Fibroblast of lung (primary cell): ENCODE measurements around the gene ISY1. TPM values are rescaled to one million over a fixed set of nuclear protein-coding genes. Genes with fewer than 3 reads are reported as not detected.
"Not testable (repeated sequence)": the region's sequence is repeated elsewhere in the genome, so short reads cannot be mapped to it uniquely, and the experiment has no call there.

ENCODE experiments used
- DNase-seq, 2 donors: peaks; one replicate each; pipeline versions ENCODE4 v3.0.0 to v3.0.0-alpha.2; 2010; ENCODE audit warnings: low read depth in 2 of 2
- H2AFZ ChIP-seq: 2 replicates; pipeline ENCODE4 v1.5.1; 2012; ENCODE audit warnings: low read length, control low read depth, inconsistent platforms
- H3K27ac ChIP-seq: 2 replicates; pipeline ENCODE4 v1.5.1; 2011; ENCODE audit warnings: low read length, control low read depth; ENCODE audit not compliant: insufficient read depth
- H3K27me3 ChIP-seq: 2 replicates; pipeline ENCODE4 v1.5.1; 2011; ENCODE audit warnings: mild to moderate bottlenecking, low read length; ENCODE audit not compliant: control insufficient read depth, insufficient read depth
- H3K36me3 ChIP-seq: 2 replicates; pipeline ENCODE4 v1.5.1; 2011; ENCODE audit warnings: low read length; ENCODE audit not compliant: control insufficient read depth, insufficient read depth
- H3K4me1 ChIP-seq: 2 replicates; pipeline ENCODE4 v1.5.1; 2011; ENCODE audit warnings: low read length; ENCODE audit not compliant: control insufficient read depth, insufficient read depth; ENCODE audit errors: extremely low read depth
- H3K4me2 ChIP-seq: 2 replicates; pipeline ENCODE4 v1.5.1; 2011; ENCODE audit warnings: low read length, control low read depth; ENCODE audit not compliant: insufficient read depth; ENCODE audit errors: extremely low read depth
- H3K4me3 ChIP-seq, 4 experiments: fragments of 200-600 bp in 1 of 4; sonication (generic) in 1 of 4; replicated peaks in 1 of 4; 2 replicates each; pipeline ENCODE4 v1.5.1; 2011 to 2016; ENCODE audit warnings: low read length in 4 of 4, low read depth in 3 of 4, mild to moderate bottlenecking in 3 of 4, control low read depth in 2 of 4, inconsistent platforms in 1 of 4, mixed read lengths in 1 of 4; ENCODE audit not compliant: insufficient read depth in 1 of 4; ENCODE audit errors: control extremely low read depth in 1 of 4
- H3K79me2 ChIP-seq: 2 replicates; pipeline ENCODE4 v1.5.1; 2012; ENCODE audit warnings: mild to moderate bottlenecking, low read length, inconsistent platforms; ENCODE audit not compliant: control insufficient read depth, insufficient read depth
- H3K9ac ChIP-seq: 2 replicates; pipeline ENCODE4 v1.5.1; 2011; ENCODE audit warnings: mild to moderate bottlenecking, low read length, control low read depth; ENCODE audit not compliant: insufficient read depth
- H3K9me3 ChIP-seq: 2 replicates; pipeline ENCODE4 v1.5.1; 2012; ENCODE audit warnings: low read depth, low read length; ENCODE audit not compliant: control insufficient read depth, insufficient read depth
- H4K20me1 ChIP-seq: 2 replicates; pipeline ENCODE4 v1.5.1; 2011; ENCODE audit warnings: low read length; ENCODE audit not compliant: control insufficient read depth, insufficient read depth; ENCODE audit errors: extremely low read depth
- EZH2 ChIP-seq: IDR thresholded peaks from 2 replicates; pipeline ENCODE4 v1.5.1; 2012; ENCODE audit warnings: low read length, control low read depth, mild to moderate bottlenecking; ENCODE audit errors: missing control alignments
- polyA plus RNA-seq, 2 donors: library from polyadenylated mRNA; depleted of rRNA in 1 of 2; stranded (reverse) in 1 of 2; unstranded in 1 of 2; fragments of >200 nt; gene quantifications; 2 replicates each; pipeline ENCODE4 v1.2.1, GENCODE V29; 2011 to 2012; ENCODE audit warnings: missing spikeins in 1 of 2
- total RNA-seq: library from RNA; depleted of rRNA; stranded (reverse); fragments of >200 nt; gene quantifications from 2 replicates; pipeline ENCODE4 v1.2.1, GENCODE V29; 2014
- TF ChIP-seq, protein P1 (sequence below), 2 donors: IDR thresholded peaks in 1 of 2; conservative IDR thresholded peaks in 1 of 2; 1 replicate in 1 of 2; 2 replicates in 1 of 2; pipeline ENCODE4 v1.5.1; 2011 to 2012; ENCODE audit warnings: low read length in 2 of 2, control low read depth in 1 of 2, inconsistent platforms in 1 of 2, low read depth in 1 of 2, mild to moderate bottlenecking in 1 of 2

The ISY1 gene
- total and polyA plus RNA-seq, 2 donors (not counting 1 experiment from before 2014, with no cell fraction given): 34.8 to 39.6 TPM

DNA sequence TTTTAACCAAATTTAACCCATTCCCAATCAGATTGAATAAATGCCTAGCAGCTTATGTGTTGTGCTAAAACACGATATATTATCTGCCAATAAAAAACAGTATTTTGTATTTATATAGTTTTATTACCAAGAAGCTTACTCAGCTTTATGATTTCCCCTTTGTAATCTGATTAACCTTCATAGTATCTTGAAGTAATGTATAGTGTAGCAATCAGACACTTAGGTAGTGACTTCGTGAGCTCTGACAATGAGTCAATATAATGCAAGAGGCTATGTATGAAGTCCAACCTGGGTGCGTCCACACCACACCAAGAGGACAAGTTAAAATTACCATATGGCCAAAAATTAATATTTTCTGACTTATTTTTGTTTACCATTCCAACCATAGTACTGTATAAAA lies 24.9 kb upstream of the ISY1 start:
- H3K9ac ChIP-seq: no peak overlapping the region
- DNase-seq: no peak
- H3K4me1 ChIP-seq: peaks cover 3% of the 10 kb centered on the region
- no peaks in the 10 kb centered on the region for H3K36me3 ChIP-seq
- H3K9me3 ChIP-seq: no peaks in the 10 kb centered on the region
- H2AFZ ChIP-seq: no peak overlapping the region
- no peak overlapping the region for H3K4me2 ChIP-seq
- H3K79me2 ChIP-seq: peaks cover 39% of the 10 kb centered on the region
- H3K4me3 ChIP-seq: no peak overlapping the region
- no peaks in the 10 kb centered on the region for H3K27me3 ChIP-seq
- H3K27ac ChIP-seq: no peak overlapping the region
- TF ChIP-seq EZH2: no peak
- TF ChIP-seq, protein P1, sequence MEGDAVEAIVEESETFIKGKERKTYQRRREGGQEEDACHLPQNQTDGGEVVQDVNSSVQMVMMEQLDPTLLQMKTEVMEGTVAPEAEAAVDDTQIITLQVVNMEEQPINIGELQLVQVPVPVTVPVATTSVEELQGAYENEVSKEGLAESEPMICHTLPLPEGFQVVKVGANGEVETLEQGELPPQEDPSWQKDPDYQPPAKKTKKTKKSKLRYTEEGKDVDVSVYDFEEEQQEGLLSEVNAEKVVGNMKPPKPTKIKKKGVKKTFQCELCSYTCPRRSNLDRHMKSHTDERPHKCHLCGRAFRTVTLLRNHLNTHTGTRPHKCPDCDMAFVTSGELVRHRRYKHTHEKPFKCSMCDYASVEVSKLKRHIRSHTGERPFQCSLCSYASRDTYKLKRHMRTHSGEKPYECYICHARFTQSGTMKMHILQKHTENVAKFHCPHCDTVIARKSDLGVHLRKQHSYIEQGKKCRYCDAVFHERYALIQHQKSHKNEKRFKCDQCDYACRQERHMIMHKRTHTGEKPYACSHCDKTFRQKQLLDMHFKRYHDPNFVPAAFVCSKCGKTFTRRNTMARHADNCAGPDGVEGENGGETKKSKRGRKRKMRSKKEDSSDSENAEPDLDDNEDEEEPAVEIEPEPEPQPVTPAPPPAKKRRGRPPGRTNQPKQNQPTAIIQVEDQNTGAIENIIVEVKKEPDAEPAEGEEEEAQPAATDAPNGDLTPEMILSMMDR (conservative IDR thresholded peaks at IDR 0.05 in 1 of 2, IDR thresholded peaks at IDR 0.05 in 1 of 2; ENCODE audit: low read depth in 1 of 2, low read length in 2 of 2): no peak
- H4K20me1 ChIP-seq: no peaks in the 10 kb centered on the region

DNA sequence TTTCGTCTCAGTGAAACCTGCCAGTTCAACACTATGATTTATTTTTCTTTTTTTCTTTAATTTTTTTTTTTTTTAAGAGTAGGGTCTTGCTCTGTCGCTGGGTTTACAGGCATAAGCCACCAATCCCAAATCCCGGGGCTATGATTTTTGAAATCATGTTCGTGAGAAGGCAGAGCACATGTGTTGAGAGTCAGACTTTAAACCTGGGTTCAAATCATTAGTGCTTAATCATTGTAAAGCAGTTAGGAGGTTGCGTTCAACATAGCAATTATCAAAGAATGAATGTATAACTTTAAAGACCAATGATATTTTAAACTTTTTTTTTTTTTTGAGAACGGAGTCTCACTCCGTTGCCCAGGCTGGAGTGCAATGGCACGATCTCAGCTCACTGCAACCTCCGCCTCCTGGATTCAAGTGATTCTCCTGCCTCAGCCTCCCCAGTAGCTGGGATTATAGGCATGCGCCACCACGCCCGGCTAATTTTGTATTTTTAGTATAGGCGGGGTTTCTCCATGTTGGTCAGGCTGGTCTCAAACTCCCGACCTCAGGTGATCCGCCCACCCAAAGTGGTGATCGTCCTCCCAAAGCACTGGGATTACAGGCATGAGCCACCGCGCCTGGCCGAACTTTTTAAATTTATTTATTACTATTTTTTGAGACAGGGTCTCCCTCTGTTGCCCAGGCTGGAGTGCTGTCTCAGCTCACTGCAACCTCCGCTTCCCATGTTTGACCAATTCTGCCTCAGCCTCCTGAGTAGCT lies 24.1 kb upstream of the ISY1 start:
- not testable (repeated sequence) for H3K27me3 ChIP-seq, H3K36me3 ChIP-seq, H4K20me1 ChIP-seq, H3K9ac ChIP-seq, H3K4me1 ChIP-seq, H2AFZ ChIP-seq, DNase-seq, H3K9me3 ChIP-seq
- peak overlapping the region; percentile 98 for H3K27ac ChIP-seq
- peak overlapping the region; percentile 97 for H3K4me2 ChIP-seq
- H3K79me2 ChIP-seq: peaks cover 47% of the 10 kb centered on the region
- peak overlapping the region; percentile 79 to 97 (median 92) for H3K4me3 ChIP-seq

DNA sequence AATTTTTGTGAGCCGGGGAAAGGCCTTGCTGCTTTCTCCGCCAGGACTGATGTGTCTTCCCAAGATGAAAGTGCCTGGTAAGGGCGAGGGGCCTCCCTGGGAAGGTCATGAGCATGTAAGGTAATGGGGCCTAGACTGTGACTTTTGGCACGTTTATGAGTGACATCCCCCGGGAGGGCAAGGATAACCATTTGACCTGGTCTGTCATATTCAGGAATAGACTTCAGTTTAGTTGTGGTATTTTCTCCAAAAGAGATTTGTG lies 23.5 kb upstream of the ISY1 start:
- Histone ChIP-seq H3K36me3 (no peaks in the 10 kb centered on the region), H3K27me3 (no peaks in the 10 kb centered on the region), H3K27ac (peak overlapping the region; percentile 98), H3K4me3 (peak overlapping the region; percentile 79 to 97 (median 92)), H3K79me2 (peaks cover 53% of the 10 kb centered on the region), H3K9me3 (no peaks in the 10 kb centered on the region), H3K9ac (peak overlapping the region; percentile 99), H4K20me1 (no peaks in the 10 kb centered on the region), H2AFZ (peak overlapping the region; percentile 61), H3K4me2 (peak overlapping the region; percentile 97), H3K4me1 (peaks cover 6% of the 10 kb centered on the region)
- no peak for TF ChIP-seq EZH2
- TF ChIP-seq, protein P1 (conservative IDR thresholded peaks at IDR 0.05 in 1 of 2, IDR thresholded peaks at IDR 0.05 in 1 of 2; ENCODE audit: low read depth in 1 of 2, low read length in 2 of 2): no peak
- DNase-seq: peak in 1 of 2 donors; percentile 21
